CD4-positive, alpha-beta T cell (primary cell): ENCODE data around the gene MACROD2. TPM values are rescaled to one million over a fixed set of nuclear protein-coding genes. Genes with fewer than 3 reads are reported as not detected.
"Not testable (repeated sequence)": the region's sequence is repeated elsewhere in the genome, so short reads cannot be mapped to it uniquely, and the experiment has no call there.

Experiments
- ATAC-seq: fragments of 200-7000 bp; cut with Tn5 transposase; one replicate; pipeline ENCODE4 v1.10.0; 2022; ENCODE audit warnings: mild to moderate bottlenecking; ENCODE audit not compliant: poor library complexity
- CTCF ChIA-PET: fragments of 350-600 bp; sonication (Branson Sonifier 250); formaldehyde crosslinking; loops from one replicate; lab custom pipeline; 2021; ENCODE audit warnings: antibody characterized with exemption, inconsistent platforms; lab: Charles Lee
- POLR2A ChIA-PET: fragments of 350-600 bp; sonication (Branson Sonifier 250); formaldehyde crosslinking; loops from one replicate; lab custom pipeline; 2021; ENCODE audit warnings: antibody characterized with exemption, inconsistent platforms; lab: Charles Lee
- DNase-seq, 14 experiments: peaks; one replicate each; pipeline ENCODE4 v3.0.0-alpha.2; 2013 to 2020; ENCODE audit warnings: mixed read lengths in 2 of 14
- H3K27ac ChIP-seq, 2 donors: one replicate each; pipeline versions ENCODE4 v1.5.1 to v1.7.0; 2013; ENCODE audit warnings: low read length in 2 of 2, low read depth in 1 of 2, mild to moderate bottlenecking in 1 of 2
- H3K27me3 ChIP-seq, 2 experiments: 1 replicate in 1 of 2; 2 replicates in 1 of 2; pipeline versions ENCODE4 v1.6.1 to v1.7.0; 2013; ENCODE audit warnings: low read length in 2 of 2, control low read depth in 1 of 2, mild to moderate bottlenecking in 1 of 2, moderate library complexity in 1 of 2; ENCODE audit not compliant: insufficient read depth in 2 of 2, control insufficient read depth in 1 of 2
- H3K36me3 ChIP-seq: one replicate; pipeline ENCODE4 v1.6.1; 2013; ENCODE audit warnings: low read length, control low read depth; ENCODE audit not compliant: insufficient read depth
- H3K4me1 ChIP-seq: one replicate; pipeline ENCODE4 v1.6.1; 2013; ENCODE audit warnings: low read length, control low read depth; ENCODE audit not compliant: insufficient read depth
- H3K4me3 ChIP-seq: one replicate; pipeline ENCODE4 v1.5.1; 2013; ENCODE audit warnings: mild to moderate bottlenecking, low read length, moderate library complexity
- H3K9me3 ChIP-seq, 2 experiments: 1 replicate in 1 of 2; 2 replicates in 1 of 2; pipeline versions ENCODE4 v1.6.1 to v1.7.0; 2013; ENCODE audit warnings: low read length in 2 of 2, mild to moderate bottlenecking in 2 of 2, control low read depth in 1 of 2, moderate library complexity in 1 of 2; ENCODE audit not compliant: control insufficient read depth in 1 of 2, insufficient read depth in 1 of 2
- H3K27ac Mint-ChIP-seq: one replicate; pipeline ENCODE4 v1.8.0; 2020; ENCODE audit warnings: mixed read lengths
- H3K27me3 Mint-ChIP-seq: one replicate; pipeline ENCODE4 v1.8.0; 2021; ENCODE audit warnings: mixed read lengths
- H3K36me3 Mint-ChIP-seq: one replicate; pipeline ENCODE4 v1.8.0; 2021; ENCODE audit warnings: low read depth, mixed read lengths
- H3K4me1 Mint-ChIP-seq: one replicate; pipeline ENCODE4 v1.8.0; 2021; ENCODE audit warnings: low read depth, mixed read lengths
- H3K4me3 Mint-ChIP-seq: one replicate; pipeline ENCODE4 v1.8.0; 2020; ENCODE audit warnings: mild to moderate bottlenecking, mixed read lengths
- H3K9me3 Mint-ChIP-seq: one replicate; pipeline ENCODE4 v1.8.0; 2020; ENCODE audit warnings: mixed read lengths
- intact Hi-C, 2 experiments: fragments of 100-400 bp; cut with DNase I in 1 of 2; cut with micrococcal nuclease in 1 of 2; formaldehyde crosslinking; loops; one replicate each; pipeline versions ENCODE4 v1.15.1 to v1.9.0; 2023 to 2025; cut with DNase I, micrococcal nuclease
- total RNA-seq, 174 experiments: library from RNA in 2 of 174; stranded (reverse) in 2 of 174; gene quantifications; one replicate each; pipeline ENCODE4 v1.2.3 and lab custom pipeline; 2021 to 2026
- TF ChIP-seq, protein P1 (sequence below): fragments of 200-600 bp; IDR thresholded peaks from one replicate; pipeline ENCODE4 v1.8.0; 2022; ENCODE audit warnings: antibody characterized with exemption, mild to moderate bottlenecking

MACROD2 gene
- total RNA-seq, 2 experiments from 2014 or later = not detected

DNA sequence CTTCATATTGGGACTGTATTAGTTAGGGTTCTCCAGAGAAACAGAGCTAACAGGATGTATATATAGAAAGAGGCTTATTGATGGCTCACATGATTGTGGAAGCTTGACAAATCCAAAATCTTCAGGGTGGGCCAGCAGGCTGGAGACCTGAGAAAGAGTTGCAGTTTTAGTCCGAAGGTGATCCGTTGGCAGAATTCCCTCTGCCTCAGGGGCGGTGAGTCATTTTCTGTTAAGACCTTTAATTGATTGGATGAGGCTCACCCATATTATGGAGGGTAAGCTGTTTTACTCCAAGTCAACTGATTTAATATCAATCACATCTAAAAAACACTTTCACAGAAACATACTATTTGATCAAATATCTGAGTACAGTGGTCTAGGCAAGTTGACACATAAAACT lies 228.5 kb downstream of the MACROD2 start:
- Mint-ChIP-seq H3K4me1 (no peaks in the 10 kb centered on the region), H3K27ac (no peak overlapping the region), H3K9me3 (no peaks in the 10 kb centered on the region), H3K27me3 (peaks cover 5% of the 10 kb centered on the region), H3K4me3 (no peak overlapping the region), H3K36me3 (no peaks in the 10 kb centered on the region)
- intact Hi-C loops = no loop called here
- no peaks in the 10 kb centered on the region for H3K27me3 ChIP-seq
- ChIA-PET CTCF (no interaction called here), POLR2A (no interaction called here)
- no peak overlapping the region for H3K4me3 ChIP-seq
- H3K9me3 ChIP-seq = peaks cover 3 to 24% of the 10 kb centered on the region in 2 experiments
- H3K4me1 ChIP-seq = no peaks in the 10 kb centered on the region
- H3K36me3 ChIP-seq = no peaks in the 10 kb centered on the region
- no peak for ATAC-seq
- DNase-seq = no peak
- no peak overlapping the region for H3K27ac ChIP-seq
- TF ChIP-seq, protein P1, sequence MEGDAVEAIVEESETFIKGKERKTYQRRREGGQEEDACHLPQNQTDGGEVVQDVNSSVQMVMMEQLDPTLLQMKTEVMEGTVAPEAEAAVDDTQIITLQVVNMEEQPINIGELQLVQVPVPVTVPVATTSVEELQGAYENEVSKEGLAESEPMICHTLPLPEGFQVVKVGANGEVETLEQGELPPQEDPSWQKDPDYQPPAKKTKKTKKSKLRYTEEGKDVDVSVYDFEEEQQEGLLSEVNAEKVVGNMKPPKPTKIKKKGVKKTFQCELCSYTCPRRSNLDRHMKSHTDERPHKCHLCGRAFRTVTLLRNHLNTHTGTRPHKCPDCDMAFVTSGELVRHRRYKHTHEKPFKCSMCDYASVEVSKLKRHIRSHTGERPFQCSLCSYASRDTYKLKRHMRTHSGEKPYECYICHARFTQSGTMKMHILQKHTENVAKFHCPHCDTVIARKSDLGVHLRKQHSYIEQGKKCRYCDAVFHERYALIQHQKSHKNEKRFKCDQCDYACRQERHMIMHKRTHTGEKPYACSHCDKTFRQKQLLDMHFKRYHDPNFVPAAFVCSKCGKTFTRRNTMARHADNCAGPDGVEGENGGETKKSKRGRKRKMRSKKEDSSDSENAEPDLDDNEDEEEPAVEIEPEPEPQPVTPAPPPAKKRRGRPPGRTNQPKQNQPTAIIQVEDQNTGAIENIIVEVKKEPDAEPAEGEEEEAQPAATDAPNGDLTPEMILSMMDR = no peak

DNA sequence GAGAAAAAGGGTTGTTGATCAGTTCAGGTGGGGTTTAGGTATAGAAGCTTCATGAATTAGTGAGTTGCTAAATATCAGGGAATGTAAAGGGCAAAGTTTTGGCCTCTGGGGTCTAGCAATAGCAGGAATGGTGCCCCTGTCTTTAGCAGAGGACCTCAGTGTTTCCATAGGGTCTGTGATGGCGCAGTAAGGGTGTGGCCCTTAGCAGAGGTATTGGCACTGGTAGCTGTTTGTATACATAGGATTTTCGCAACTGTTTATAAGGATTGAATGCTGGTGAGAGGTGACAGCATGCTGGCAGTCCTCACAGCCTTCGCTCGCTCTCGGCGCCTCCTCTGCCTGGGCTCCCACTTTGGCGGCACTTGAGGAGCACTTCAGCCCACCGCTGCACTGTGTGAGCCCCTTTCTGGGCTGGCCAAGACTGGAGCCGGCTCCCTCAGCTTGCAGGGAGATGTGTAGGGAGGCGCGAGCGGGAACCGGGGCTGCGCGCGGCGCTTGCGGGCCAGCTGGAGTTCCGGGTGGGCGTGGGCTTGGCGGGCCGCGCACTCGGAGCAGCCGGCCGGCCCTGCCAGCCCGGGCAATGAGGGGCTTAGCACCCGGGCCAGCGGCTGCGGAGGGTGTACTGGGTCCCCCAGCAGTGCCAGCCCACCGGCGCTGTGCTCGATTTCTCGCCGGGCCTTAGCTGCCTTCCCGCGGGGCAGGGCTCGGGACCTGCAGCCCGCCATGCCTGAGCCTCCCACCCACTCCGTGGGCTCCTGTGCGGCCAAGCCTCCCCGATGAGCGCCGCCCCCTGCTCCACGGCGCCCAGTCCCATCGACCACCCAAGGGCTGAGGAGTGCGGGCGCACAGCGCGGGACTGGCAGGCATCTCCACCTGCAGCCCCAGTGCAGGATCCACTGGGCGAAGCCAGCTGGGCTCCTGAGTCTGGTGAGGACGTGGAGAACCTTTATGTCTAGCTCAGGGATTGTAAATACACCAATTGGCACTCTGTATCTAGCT lies 231.0 kb downstream of the MACROD2 start:
- H3K4me1 Mint-ChIP-seq, H3K36me3 ChIP-seq, H3K4me1 ChIP-seq, H3K4me3 ChIP-seq, ATAC-seq, H3K27me3 ChIP-seq, DNase-seq, POLR2A ChIA-PET, CTCF ChIA-PET, H3K9me3 Mint-ChIP-seq, intact Hi-C loops, H3K27ac Mint-ChIP-seq, H3K27ac ChIP-seq, H3K4me3 Mint-ChIP-seq, H3K27me3 Mint-ChIP-seq, H3K36me3 Mint-ChIP-seq: not testable (repeated sequence)
- H3K9me3 ChIP-seq = peaks cover 2 to 11% of the 10 kb centered on the region in 2 experiments

DNA sequence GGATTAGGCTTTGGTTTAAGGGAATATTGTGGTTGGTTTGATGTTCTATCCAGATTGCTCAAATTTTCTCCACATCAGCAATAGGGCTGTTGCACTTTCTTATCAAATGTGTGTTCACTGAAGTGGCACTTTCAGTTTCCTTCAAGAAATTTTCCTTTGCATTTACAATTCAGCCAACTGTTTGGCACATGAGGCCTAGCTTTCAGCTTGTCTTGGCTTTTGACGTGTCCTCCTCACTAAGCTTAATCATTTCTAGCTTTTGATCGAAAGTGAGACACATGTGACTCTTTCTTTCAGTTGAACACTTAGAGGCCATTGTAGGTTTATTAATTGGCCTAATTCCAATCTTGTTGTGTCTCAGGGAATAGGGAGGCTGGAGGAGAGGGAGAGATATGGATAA lies 237.3 kb downstream of the MACROD2 start:
- no peak for ATAC-seq
- intact Hi-C loops = no loop called here
- no peak overlapping the region for H3K27ac ChIP-seq
- TF ChIP-seq, protein P1 = no peak
- POLR2A ChIA-PET = no interaction called here
- H3K36me3 Mint-ChIP-seq = no peaks in the 10 kb centered on the region
- H3K27ac Mint-ChIP-seq = no peak overlapping the region
- H3K4me1 Mint-ChIP-seq = no peaks in the 10 kb centered on the region
- H3K27me3 Mint-ChIP-seq = no peaks in the 10 kb centered on the region
- DNase-seq = no peak
- no peak overlapping the region for H3K4me3 ChIP-seq
- H3K27me3 ChIP-seq = no peaks in the 10 kb centered on the region
- no peaks in the 10 kb centered on the region for H3K36me3 ChIP-seq
- peaks cover 0 to 10% of the 10 kb centered on the region in 2 experiments for H3K9me3 ChIP-seq
- H3K4me3 Mint-ChIP-seq = no peak overlapping the region
- CTCF ChIA-PET = no interaction called here
- H3K9me3 Mint-ChIP-seq = peaks cover 12% of the 10 kb centered on the region
- no peaks in the 10 kb centered on the region for H3K4me1 ChIP-seq
